GM03348 (cell line): Measurements from ENCODE around the gene SEMA3C.
A peak's percentile ranks its signal among the peaks of the same experiment; 100 is the strongest.

Source experiments
- DNase-seq: peaks from one replicate; pipeline ENCODE4 v3.0.0; 2012; ENCODE audit warnings: low spot score

SEMA3C gene

GRCh38 chr7:80885757-80886156 is 33.1 kb downstream of the SEMA3C start:
- DNase-seq: no peak

DNA sequence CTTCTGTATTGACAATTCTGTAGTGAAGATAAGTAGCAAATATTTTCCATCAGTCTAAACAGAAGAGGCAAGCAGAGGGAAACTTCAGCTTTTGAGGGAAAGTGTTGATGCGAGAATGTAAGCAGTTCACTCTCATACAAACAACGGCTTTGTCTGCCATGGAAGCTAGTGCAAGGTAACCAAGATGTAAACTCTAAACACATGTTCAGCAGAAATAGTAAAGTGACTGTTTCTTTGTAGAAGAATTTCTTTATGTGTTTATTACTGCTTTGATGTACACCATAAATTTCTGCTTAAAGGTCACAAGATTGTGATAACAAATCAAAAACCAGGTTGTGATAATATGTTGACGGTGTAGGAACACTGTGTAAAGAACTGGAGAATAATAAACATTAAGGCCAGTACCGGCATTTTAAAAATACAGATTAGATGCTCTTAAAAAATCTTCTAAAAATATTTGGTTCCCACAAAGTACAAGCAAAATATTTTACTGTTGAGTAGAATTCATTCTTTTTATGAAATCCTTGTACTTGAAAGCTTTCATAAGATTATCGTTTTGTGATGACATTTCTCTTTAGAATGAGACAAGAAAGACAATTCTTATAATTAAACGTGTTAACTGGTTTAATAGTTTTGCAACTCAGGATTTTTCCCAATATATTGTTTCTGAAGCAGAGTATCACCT is 34.2 kb downstream of the SEMA3C start:
- DNase-seq: no peak

GRCh38 chr7:80883154-80884025 is 35.5 kb downstream of the SEMA3C start:
- DNase-seq: peak; percentile 75

GRCh38 chr7:80882213-80882801 is 36.5 kb downstream of the SEMA3C start:
- DNase-seq: no peak

- DNase-seq: no peak
Observed at GRCh38 chr7:80881351-80881900, 37.4 kb downstream of the SEMA3C start.

DNA sequence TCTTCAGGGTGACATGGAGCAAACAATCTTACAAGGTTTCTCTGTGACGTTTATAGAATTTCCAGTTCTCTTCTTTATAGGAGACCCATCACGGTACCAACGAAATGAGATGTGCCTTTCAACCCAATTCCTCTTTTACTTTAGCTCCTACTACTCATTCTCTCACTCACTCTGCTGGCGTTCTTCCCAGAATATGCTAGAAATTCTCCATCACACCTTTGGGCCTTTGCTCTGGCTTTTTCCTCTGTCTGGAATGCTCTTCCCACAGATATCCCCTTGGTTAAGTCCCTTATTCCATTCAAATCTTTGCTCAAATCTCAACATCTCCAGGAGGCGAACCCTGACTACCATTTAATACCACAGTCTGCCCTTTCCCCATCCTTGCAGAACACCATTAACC is 39.0 kb downstream of the SEMA3C start:
- no peak for DNase-seq

- DNase-seq: peak; percentile 50
Observed at GRCh38 chr7:80876894-80877414, 41.9 kb downstream of the SEMA3C start.

DNA sequence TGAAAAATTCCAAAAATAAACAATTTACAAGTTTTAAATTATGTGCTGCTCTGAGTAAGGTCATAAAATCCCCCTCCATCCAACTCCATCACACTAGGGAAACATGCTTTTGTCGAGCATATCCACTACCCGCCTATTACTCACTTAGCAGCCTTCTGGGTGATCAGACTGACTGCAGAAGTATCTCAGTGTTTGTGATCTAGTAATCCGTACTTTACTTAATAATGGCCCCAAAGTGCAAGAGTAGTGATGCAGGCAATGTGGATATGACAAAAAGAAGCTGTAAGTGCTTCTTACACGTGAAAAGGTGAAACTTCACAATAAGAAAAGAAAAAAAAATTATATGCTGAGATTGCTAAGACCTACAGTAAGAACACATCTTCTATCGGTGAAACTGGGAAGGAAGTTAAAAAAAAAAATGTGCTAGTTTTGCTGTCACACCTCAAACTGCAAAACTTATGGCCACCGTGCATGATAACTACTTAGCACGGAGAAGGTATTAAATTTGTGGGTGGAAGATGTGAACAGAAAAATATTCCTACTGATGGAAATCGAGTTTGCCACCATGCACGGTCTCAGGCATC is 43.2 kb downstream of the SEMA3C start:
- no peak for DNase-seq

DNA sequence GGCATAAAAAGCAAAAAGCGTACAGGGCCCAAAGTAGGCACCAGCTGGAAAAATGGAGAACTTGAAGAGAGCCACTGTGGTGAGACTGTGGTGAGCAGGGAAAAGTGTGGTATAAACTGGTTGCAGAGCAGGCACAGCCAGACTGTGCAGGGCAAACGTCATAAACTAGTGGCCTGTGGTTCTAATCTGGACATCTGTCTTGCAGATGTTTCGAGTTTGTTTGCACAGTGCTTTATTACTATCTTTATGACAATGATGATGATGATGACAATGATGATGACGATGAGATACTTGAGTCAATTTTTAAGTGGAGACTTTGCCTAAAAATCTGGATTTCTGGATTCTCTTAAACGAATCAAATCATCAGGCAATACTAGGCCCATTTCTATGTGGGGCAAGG is 45.7 kb downstream of the SEMA3C start:
- no peak for DNase-seq

DNA sequence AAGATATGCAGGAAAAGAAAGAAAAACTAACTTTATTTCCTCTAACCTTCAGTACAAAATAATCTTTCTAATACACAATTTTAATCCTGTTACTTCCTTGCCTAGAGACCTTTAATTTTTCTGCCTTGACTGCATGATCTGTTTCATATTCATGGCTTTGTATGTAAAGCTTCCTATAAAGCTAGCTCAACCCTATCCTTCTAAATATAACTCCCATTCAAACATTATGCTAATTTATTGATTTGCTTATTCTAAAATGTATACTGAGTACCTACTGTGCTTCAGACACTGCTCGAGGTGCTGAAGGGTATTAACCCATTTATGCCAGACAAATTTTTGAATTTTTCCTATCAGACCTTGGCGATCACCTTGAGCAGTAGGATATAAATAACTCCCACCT is 47.6 kb downstream of the SEMA3C start:
- DNase-seq: no peak

GRCh38 chr7:80870813-80871212 is 48.0 kb downstream of the SEMA3C start:
- DNase-seq: no peak

- no peak for DNase-seq
Observed at GRCh38 chr7:80869821-80870751, 48.8 kb downstream of the SEMA3C start.

- no peak for DNase-seq
Observed at GRCh38 chr7:80869106-80869784, 49.6 kb downstream of the SEMA3C start.

- DNase-seq: no peak
Observed at GRCh38 chr7:80868566-80868965, 50.3 kb downstream of the SEMA3C start.

DNA sequence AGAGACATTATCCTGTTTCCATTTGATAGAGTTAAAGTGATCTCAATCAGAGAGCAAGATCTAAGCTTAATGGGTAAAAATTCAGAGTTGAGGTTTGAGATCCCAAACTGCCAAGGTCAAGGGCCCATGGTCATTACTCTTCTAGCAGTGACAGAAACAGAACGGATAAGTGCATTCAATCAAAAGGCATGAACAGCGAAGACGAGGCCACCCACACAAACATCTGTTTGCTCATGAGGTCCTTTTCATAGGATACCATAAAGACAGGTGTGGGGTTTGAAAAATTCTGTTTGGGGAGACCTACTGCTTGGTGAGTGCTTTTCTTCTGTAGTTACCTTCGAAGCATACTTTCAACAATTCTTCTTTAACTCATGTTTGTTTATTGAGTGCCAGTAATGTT is 58.3 kb downstream of the SEMA3C start:
- DNase-seq: no peak

DNA sequence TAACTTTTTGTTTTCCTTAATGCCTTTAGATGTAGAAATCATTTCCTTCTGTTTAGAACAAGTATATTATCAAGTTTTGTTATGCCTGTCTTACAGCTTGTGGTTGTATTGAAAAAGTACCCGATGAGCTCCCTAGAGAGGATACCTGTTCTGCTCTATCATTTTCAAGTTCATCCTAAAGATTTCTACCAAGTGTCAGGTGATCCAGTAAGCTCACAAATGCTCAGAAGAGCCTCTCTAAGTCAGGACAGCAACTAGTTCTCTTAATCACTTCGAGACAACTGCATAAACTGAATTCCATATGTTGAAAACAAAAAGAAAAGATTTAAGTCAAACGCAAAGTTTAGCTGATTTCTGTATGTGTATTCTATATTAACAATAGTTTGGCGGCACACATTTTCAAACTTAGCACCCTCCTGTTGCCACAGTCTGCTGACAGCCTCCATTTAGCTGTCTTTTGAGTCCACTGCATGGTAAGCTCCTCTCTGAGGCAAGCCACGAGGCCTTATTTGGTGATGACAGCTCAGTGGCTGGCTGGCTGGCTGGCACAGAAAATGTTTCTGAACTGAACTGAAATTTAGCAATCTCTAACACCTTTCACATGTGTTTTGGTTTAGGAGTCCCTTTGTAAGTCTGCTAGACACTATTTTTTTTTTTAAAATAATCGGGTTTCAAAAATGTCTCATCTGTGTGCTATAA is 59.4 kb downstream of the SEMA3C start:
- DNase-seq: peak; percentile 63

GRCh38 chr7:80858141-80858903 is 60.5 kb downstream of the SEMA3C start:
- DNase-seq: peak; percentile 4

GRCh38 chr7:80856769-80857168 is 62.1 kb downstream of the SEMA3C start:
- DNase-seq: no peak

DNA sequence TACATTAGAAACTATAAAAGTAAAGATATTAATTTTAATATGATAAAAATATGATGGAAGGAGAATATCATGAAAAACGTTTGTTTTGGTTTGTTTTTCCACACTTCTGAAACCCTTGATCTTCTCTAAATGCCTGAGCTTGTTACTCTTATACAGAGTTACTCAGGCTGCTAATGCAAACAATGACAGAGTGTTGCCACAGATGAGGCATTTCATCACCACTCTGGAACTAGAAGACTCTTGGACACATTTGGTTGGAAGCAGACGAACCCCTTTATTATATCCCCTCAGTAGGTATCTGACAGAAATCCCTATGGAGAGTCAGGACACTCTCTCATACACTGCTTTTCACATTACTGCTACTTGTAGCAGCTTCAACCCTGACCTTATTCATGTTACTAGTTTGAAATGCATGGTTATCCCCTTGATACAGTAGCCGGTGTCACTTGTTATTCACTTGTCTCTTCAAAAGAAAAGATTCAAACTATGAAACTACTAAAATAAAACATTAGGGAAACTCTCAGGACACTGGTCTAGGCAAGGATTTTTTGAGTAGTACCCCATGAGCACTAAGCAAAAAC is 66.9 kb downstream of the SEMA3C start:
- DNase-seq: peak; percentile 9
